ENCODE results near the gene SNAP23.
"Not testable (repeated sequence)": the region's sequence is repeated elsewhere in the genome, so short reads cannot be mapped to it uniquely, and the experiment has no call there.

Gene SNAP23

GRCh38 chr15:42533246-42533645, 37.8 kb downstream of the SNAP23 start:
- no peak overlapping the region for H3K9ac ChIP-seq (ENCODE audit: low read length)
- DNase-seq (ENCODE audit: low read depth), result no peak
- H3K4me3 ChIP-seq (ENCODE audit: low read length), result no peak overlapping the region
- peaks cover 58% of the 10 kb centered on the region for H3K36me3 ChIP-seq (ENCODE audit: control insufficient read depth, insufficient read depth, low read length, severe bottlenecking)
- no peaks in the 10 kb centered on the region for H3K9me3 ChIP-seq (ENCODE audit: control insufficient read depth, low read length)
- H3K4me1 ChIP-seq (ENCODE audit: control insufficient read depth, insufficient read depth, low read length), result no peaks in the 10 kb centered on the region
- H3K27me3 ChIP-seq (replicated peaks; ENCODE audit: control insufficient read depth, insufficient read depth, low read length), result no peaks in the 10 kb centered on the region

- peaks cover 35% of the 10 kb centered on the region for H3K36me3 ChIP-seq (ENCODE audit: control insufficient read depth, insufficient read depth, low read length, severe bottlenecking)
- H3K4me1 ChIP-seq (ENCODE audit: control insufficient read depth, insufficient read depth, low read length), result peaks cover 14% of the 10 kb centered on the region
- H3K27me3 ChIP-seq (replicated peaks; ENCODE audit: control insufficient read depth, insufficient read depth, low read length), result no peaks in the 10 kb centered on the region
- H3K9ac ChIP-seq (ENCODE audit: low read length), result no peak overlapping the region
- no peak for DNase-seq (ENCODE audit: low read depth)
- no peak overlapping the region for H3K4me3 ChIP-seq (ENCODE audit: low read length)
- H3K9me3 ChIP-seq (ENCODE audit: control insufficient read depth, low read length), result no peaks in the 10 kb centered on the region
Measured at GRCh38 chr15:42544853-42545629, 49.6 kb downstream of the SNAP23 start.

- Histone ChIP-seq H3K4me3 (ENCODE audit: low read length) (peak overlapping the region; percentile 95), H3K9me3 (ENCODE audit: control insufficient read depth, low read length) (no peaks in the 10 kb centered on the region), H3K27me3 (replicated peaks; ENCODE audit: control insufficient read depth, insufficient read depth, low read length) (no peaks in the 10 kb centered on the region), H3K9ac (ENCODE audit: low read length) (peak overlapping the region; percentile 89), H3K4me1 (ENCODE audit: control insufficient read depth, insufficient read depth, low read length) (peaks cover 18% of the 10 kb centered on the region), H3K36me3 (ENCODE audit: control insufficient read depth, insufficient read depth, low read length, severe bottlenecking) (peaks cover 28% of the 10 kb centered on the region)
- no peak for DNase-seq (ENCODE audit: low read depth)
Measured at GRCh38 chr15:42547918-42548248, 52.4 kb downstream of the SNAP23 start.

- peak within 1 kb of the TSS; percentile 95 for H3K4me3 ChIP-seq (ENCODE audit: low read length)
- peak within 1 kb of the TSS; percentile 89 for H3K9ac ChIP-seq (ENCODE audit: low read length)
- H3K27me3 ChIP-seq (replicated peaks; ENCODE audit: control insufficient read depth, insufficient read depth, low read length), result no peaks in the 10 kb centered on the region
- peaks cover 18% of the 10 kb centered on the region for H3K4me1 ChIP-seq (ENCODE audit: control insufficient read depth, insufficient read depth, low read length)
- peak; percentile 95 for DNase-seq (ENCODE audit: low read depth)
- H3K36me3 ChIP-seq (ENCODE audit: control insufficient read depth, insufficient read depth, low read length, severe bottlenecking), result peaks cover 23% of the 10 kb centered on the region
- no peaks in the 10 kb centered on the region for H3K9me3 ChIP-seq (ENCODE audit: control insufficient read depth, low read length)
Measured at GRCh38 chr15:42548249-42549031, 53.0 kb downstream of the SNAP23 start, which contains the start of the genes HAUS2 and LRRC57. Gene HAUS2 (plus strand): TSS chr15:42548838. CDS start chr15:42548873, 35 bp downstream. Gene LRRC57 (minus strand): TSS chr15:42548793. CDS start chr15:42548434, 359 bp downstream.

GRCh38 chr15:42549032-42549491, 53.6 kb downstream of the SNAP23 start:
- peak; percentile 52 for DNase-seq (ENCODE audit: low read depth)
- Histone ChIP-seq H3K9ac (ENCODE audit: low read length) (peak overlapping the region; percentile 89), H3K9me3 (ENCODE audit: control insufficient read depth, low read length) (no peaks in the 10 kb centered on the region), H3K27me3 (replicated peaks; ENCODE audit: control insufficient read depth, insufficient read depth, low read length) (no peaks in the 10 kb centered on the region), H3K4me1 (ENCODE audit: control insufficient read depth, insufficient read depth, low read length) (peaks cover 18% of the 10 kb centered on the region), H3K36me3 (ENCODE audit: control insufficient read depth, insufficient read depth, low read length, severe bottlenecking) (peaks cover 17% of the 10 kb centered on the region), H3K4me3 (ENCODE audit: low read length) (peak overlapping the region; percentile 95)

- peaks cover 18% of the 10 kb centered on the region for H3K4me1 ChIP-seq (ENCODE audit: control insufficient read depth, insufficient read depth, low read length)
- H3K36me3 ChIP-seq (ENCODE audit: control insufficient read depth, insufficient read depth, low read length, severe bottlenecking), result peaks cover 9% of the 10 kb centered on the region
- no peaks in the 10 kb centered on the region for H3K27me3 ChIP-seq (replicated peaks; ENCODE audit: control insufficient read depth, insufficient read depth, low read length)
- peak overlapping the region; percentile 95 for H3K4me3 ChIP-seq (ENCODE audit: low read length)
- H3K9me3 ChIP-seq (ENCODE audit: control insufficient read depth, low read length), result no peaks in the 10 kb centered on the region
- H3K9ac ChIP-seq (ENCODE audit: low read length), result peak overlapping the region; percentile 89
- DNase-seq (ENCODE audit: low read depth), result no peak
Measured at GRCh38 chr15:42549741-42550392, 54.4 kb downstream of the SNAP23 start.

GRCh38 chr15:42553554-42553953, 58.1 kb downstream of the SNAP23 start:
- DNase-seq (ENCODE audit: low read depth), result no peak
- Histone ChIP-seq H3K36me3 (ENCODE audit: control insufficient read depth, insufficient read depth, low read length, severe bottlenecking) (peaks cover 2% of the 10 kb centered on the region), H3K4me3 (ENCODE audit: low read length) (no peak overlapping the region), H3K9me3 (ENCODE audit: control insufficient read depth, low read length) (no peaks in the 10 kb centered on the region), H3K4me1 (ENCODE audit: control insufficient read depth, insufficient read depth, low read length) (peaks cover 8% of the 10 kb centered on the region), H3K9ac (ENCODE audit: low read length) (no peak overlapping the region), H3K27me3 (replicated peaks; ENCODE audit: control insufficient read depth, insufficient read depth, low read length) (no peaks in the 10 kb centered on the region)

- H3K4me3 ChIP-seq (ENCODE audit: low read length); H3K9ac ChIP-seq (ENCODE audit: low read length); H3K4me1 ChIP-seq (ENCODE audit: control insufficient read depth, insufficient read depth, low read length); DNase-seq (ENCODE audit: low read depth); H3K9me3 ChIP-seq (ENCODE audit: control insufficient read depth, low read length); H3K27me3 ChIP-seq (replicated peaks; ENCODE audit: control insufficient read depth, insufficient read depth, low read length): not testable (repeated sequence)
- peaks cover 32% of the 10 kb centered on the region for H3K36me3 ChIP-seq (ENCODE audit: control insufficient read depth, insufficient read depth, low read length, severe bottlenecking)
Measured at GRCh38 chr15:42556550-42557207, 61.2 kb downstream of the SNAP23 start.

- H3K9me3 ChIP-seq (ENCODE audit: control insufficient read depth, low read length), result no peaks in the 10 kb centered on the region
- no peaks in the 10 kb centered on the region for H3K27me3 ChIP-seq (replicated peaks; ENCODE audit: control insufficient read depth, insufficient read depth, low read length)
- H3K9ac ChIP-seq (ENCODE audit: low read length), result no peak overlapping the region
- no peak for DNase-seq (ENCODE audit: low read depth)
- H3K4me1 ChIP-seq (ENCODE audit: control insufficient read depth, insufficient read depth, low read length), result no peaks in the 10 kb centered on the region
- H3K4me3 ChIP-seq (ENCODE audit: low read length), result no peak overlapping the region
- peaks cover 49% of the 10 kb centered on the region for H3K36me3 ChIP-seq (ENCODE audit: control insufficient read depth, insufficient read depth, low read length, severe bottlenecking)
Measured at GRCh38 chr15:42558739-42559138, 63.3 kb downstream of the SNAP23 start.

GRCh38 chr15:42575188-42576039, 80.0 kb downstream of the SNAP23 start, which contains the start of gene STARD9:
Gene STARD9 (plus strand): TSS chr15:42575606. CDS start chr15:42575716, 110 bp downstream.
- Histone ChIP-seq H3K36me3 (ENCODE audit: control insufficient read depth, insufficient read depth, low read length, severe bottlenecking) (peaks cover 1% of the 10 kb centered on the region), H3K27me3 (replicated peaks; ENCODE audit: control insufficient read depth, insufficient read depth, low read length) (no peaks in the 10 kb centered on the region), H3K9me3 (ENCODE audit: control insufficient read depth, low read length) (no peaks in the 10 kb centered on the region), H3K4me3 (ENCODE audit: low read length) (peak within 1 kb of the TSS; percentile 91), H3K4me1 (ENCODE audit: control insufficient read depth, insufficient read depth, low read length) (peaks cover 19% of the 10 kb centered on the region), H3K9ac (ENCODE audit: low read length) (peak within 1 kb of the TSS; percentile 88)
- peak; percentile 100 for DNase-seq (ENCODE audit: low read depth)

All from adipocyte (in vitro differentiated cells).